Measurements from ENCODE around the gene STARD13.

DNA sequence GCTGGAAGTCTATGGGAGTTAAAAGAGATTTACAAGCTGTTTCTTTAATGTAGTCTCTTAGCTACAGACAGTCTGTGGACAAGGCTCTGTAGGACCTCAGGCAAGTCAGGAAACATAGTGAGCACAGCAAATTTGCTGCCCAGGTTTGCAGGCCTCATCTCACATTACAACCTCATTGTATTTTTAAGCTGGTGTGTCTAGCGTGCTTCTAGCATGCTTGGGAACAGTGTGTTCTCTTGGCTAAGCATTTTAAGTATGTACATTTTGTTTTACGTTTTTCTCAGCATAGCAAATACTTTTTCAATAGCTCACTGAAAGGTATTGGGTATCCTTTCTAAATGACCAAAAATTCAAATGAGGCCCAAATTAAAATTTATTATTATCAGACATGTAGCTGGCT is 113.2 kb downstream of the STARD13 start:
- TF ChIP-seq, protein P1, sequence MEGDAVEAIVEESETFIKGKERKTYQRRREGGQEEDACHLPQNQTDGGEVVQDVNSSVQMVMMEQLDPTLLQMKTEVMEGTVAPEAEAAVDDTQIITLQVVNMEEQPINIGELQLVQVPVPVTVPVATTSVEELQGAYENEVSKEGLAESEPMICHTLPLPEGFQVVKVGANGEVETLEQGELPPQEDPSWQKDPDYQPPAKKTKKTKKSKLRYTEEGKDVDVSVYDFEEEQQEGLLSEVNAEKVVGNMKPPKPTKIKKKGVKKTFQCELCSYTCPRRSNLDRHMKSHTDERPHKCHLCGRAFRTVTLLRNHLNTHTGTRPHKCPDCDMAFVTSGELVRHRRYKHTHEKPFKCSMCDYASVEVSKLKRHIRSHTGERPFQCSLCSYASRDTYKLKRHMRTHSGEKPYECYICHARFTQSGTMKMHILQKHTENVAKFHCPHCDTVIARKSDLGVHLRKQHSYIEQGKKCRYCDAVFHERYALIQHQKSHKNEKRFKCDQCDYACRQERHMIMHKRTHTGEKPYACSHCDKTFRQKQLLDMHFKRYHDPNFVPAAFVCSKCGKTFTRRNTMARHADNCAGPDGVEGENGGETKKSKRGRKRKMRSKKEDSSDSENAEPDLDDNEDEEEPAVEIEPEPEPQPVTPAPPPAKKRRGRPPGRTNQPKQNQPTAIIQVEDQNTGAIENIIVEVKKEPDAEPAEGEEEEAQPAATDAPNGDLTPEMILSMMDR (IDR thresholded peaks at IDR 0.05), result no peak
- TF ChIP-seq POLR2A (IDR thresholded peaks at IDR 0.05), result peak in 1 of 2 donors; percentile 17
